ENCODE results near the gene BTBD6.

BTBD6 gene

GRCh38 chr14:105211086-105211757 is 37.1 kb upstream of the BTBD6 start:
- no peak for DNase-seq (ENCODE audit: low spot score)

GRCh38 chr14:105211758-105212089 is 36.6 kb upstream of the BTBD6 start:
- no peak for DNase-seq (ENCODE audit: low spot score)

- no peak for DNase-seq (ENCODE audit: low spot score)
Measured at GRCh38 chr14:105212541-105213300, 35.6 kb upstream of the BTBD6 start.

- no peak for DNase-seq (ENCODE audit: low spot score)
Measured at GRCh38 chr14:105213361-105213760, 35.0 kb upstream of the BTBD6 start.

- DNase-seq (ENCODE audit: low spot score), result no peak
Measured at GRCh38 chr14:105214324-105214915, 33.9 kb upstream of the BTBD6 start.

- DNase-seq (ENCODE audit: low spot score), result no peak
Measured at GRCh38 chr14:105215602-105216001, 32.7 kb upstream of the BTBD6 start.

GRCh38 chr14:105216490-105217247 is 31.7 kb upstream of the BTBD6 start:
- no peak for DNase-seq (ENCODE audit: low spot score)

- no peak for DNase-seq (ENCODE audit: low spot score)
Measured at GRCh38 chr14:105217774-105218173, 30.6 kb upstream of the BTBD6 start.

GRCh38 chr14:105218611-105219010 is 29.7 kb upstream of the BTBD6 start:
- no peak for DNase-seq (ENCODE audit: low spot score)

GRCh38 chr14:105219043-105219612 is 29.2 kb upstream of the BTBD6 start:
- DNase-seq (ENCODE audit: low spot score), result no peak

- no peak for DNase-seq (ENCODE audit: low spot score)
Measured at GRCh38 chr14:105219753-105220152, 28.6 kb upstream of the BTBD6 start.

GRCh38 chr14:105220699-105221597 is 27.4 kb upstream of the BTBD6 start:
- DNase-seq (ENCODE audit: low spot score), result no peak

GRCh38 chr14:105221598-105222178 is 26.6 kb upstream of the BTBD6 start:
- DNase-seq (ENCODE audit: low spot score), result no peak

GRCh38 chr14:105223260-105223659 is 25.1 kb upstream of the BTBD6 start:
- DNase-seq (ENCODE audit: low spot score), result no peak

GRCh38 chr14:105223770-105224544 is 24.4 kb upstream of the BTBD6 start:
- no peak for DNase-seq (ENCODE audit: low spot score)

GRCh38 chr14:105224845-105225570 is 23.3 kb upstream of the BTBD6 start:
- DNase-seq (ENCODE audit: low spot score), result no peak

- DNase-seq (ENCODE audit: low spot score), result no peak
Measured at GRCh38 chr14:105226198-105226597, 22.1 kb upstream of the BTBD6 start.

GRCh38 chr14:105227346-105227745 is 21.0 kb upstream of the BTBD6 start:
- DNase-seq (ENCODE audit: low spot score), result no peak

- no peak for DNase-seq (ENCODE audit: low spot score)
Measured at GRCh38 chr14:105228562-105228961, 19.8 kb upstream of the BTBD6 start.
